ENCODE data around the gene PTPRM. TPM values are rescaled to one million over a fixed set of nuclear protein-coding genes. Genes with fewer than 3 reads are reported as not detected.

The PTPRM gene
- total and polyA plus RNA-seq, 2 of the 4 experiments (the other 2 are of a cell fraction): 28.3 to 51.2 TPM

- H3K4ac ChIP-seq (ENCODE audit: low read depth, low read length): no peak overlapping the region
- H3K27me3 ChIP-seq (ENCODE audit: control insufficient read depth, insufficient read depth, low read length): no peaks in the 10 kb centered on the region
- H2BK120ac ChIP-seq (ENCODE audit: low read depth, low read length): no peak overlapping the region
- H3K4me3 ChIP-seq (ENCODE audit: insufficient read depth, low read depth, low read length): no peak overlapping the region
- no peak overlapping the region for H2AFZ ChIP-seq (replicated peaks; ENCODE audit: low read length, poor library complexity)
- H3K23ac ChIP-seq (ENCODE audit: low read depth, low read length): no peak overlapping the region
- H3K79me1 ChIP-seq (ENCODE audit: low read depth in 1 of 2, low read length in 2 of 2): no peaks in the 10 kb centered on the region
- no peak overlapping the region for H3K56ac ChIP-seq (ENCODE audit: extremely low read depth, insufficient read depth, low read length)
- no peak overlapping the region for H2AK5ac ChIP-seq (ENCODE audit: low read depth, low read length)
- H2BK15ac ChIP-seq (ENCODE audit: low read depth, low read length): no peak overlapping the region
- WGBS, 2 experiments (ENCODE audit: extremely low coverage in 2 of 2, insufficient read length in 1 of 2): no CpG with 5 or more reads among the region's 4 CpGs
- ATAC-seq (ENCODE audit: low read depth): no peak
- H3K27ac ChIP-seq (ENCODE audit: insufficient read depth, low read length): no peak overlapping the region
- H3K14ac ChIP-seq (replicated peaks; ENCODE audit: low read depth, low read length): no peak overlapping the region
- BruUV-seq (replicated peaks): no TSS peak
- intact Hi-C loops (cut with micrococcal nuclease) (no loop called here), dilution Hi-C loops (cut with HindIII; ENCODE audit: low sequenced_read_pairs, unreplicated experiment) (no loop called here), in situ Hi-C loops (cut with MboI; ENCODE audit: low sequenced_read_pairs) (no loop called here)
- H2AK9ac ChIP-seq (replicated peaks; ENCODE audit: low read depth, low read length, poor library complexity): no peak overlapping the region
- H3K9me1 ChIP-seq (ENCODE audit: insufficient read depth, low read length): peaks cover 9% of the 10 kb centered on the region; the same call in 1 of the 2 replicates
- ChIA-PET POLR2A (ENCODE audit: unreplicated experiment) (no interaction called here), CTCF (no interaction called here)
- no peak overlapping the region for H3K18ac ChIP-seq (ENCODE audit: low read depth, low read length)
- no peak overlapping the region for H3K9ac ChIP-seq (ENCODE audit: low read depth, low read length)
- peaks cover 7% of the 10 kb centered on the region for H3K4me1 ChIP-seq (ENCODE audit: control insufficient read depth, insufficient read depth, low read length)
- no peak for DNase-seq
- H2BK5ac ChIP-seq (ENCODE audit: low read depth, low read length, poor library complexity, severe bottlenecking): no peak overlapping the region
- no peaks in the 10 kb centered on the region for H3K36me3 ChIP-seq (ENCODE audit: control insufficient read depth, insufficient read depth, low read length)
- no peak overlapping the region for H4K5ac ChIP-seq (ENCODE audit: low read depth, low read length)
- TF ChIP-seq CEBPB (IDR thresholded peaks at IDR 0.05; ENCODE audit: low read depth, low read length): no peak
- no peak for TF ChIP-seq POLR2A (IDR thresholded peaks at IDR 0.05; ENCODE audit: low read depth, low read length)
- TF ChIP-seq RAD21 (IDR thresholded peaks at IDR 0.05; ENCODE audit: low read length): no peak
- TF ChIP-seq MAZ (IDR thresholded peaks at IDR 0.05; ENCODE audit: borderline replicate concordance, low read depth, low read length): no peak
- no peak for TF ChIP-seq RFX5 (IDR thresholded peaks at IDR 0.05; ENCODE audit: low read depth, low read length)
- TF ChIP-seq SMC3 (IDR thresholded peaks at IDR 0.05; ENCODE audit: low read depth, low read length): no peak
- TF ChIP-seq, protein P1, sequence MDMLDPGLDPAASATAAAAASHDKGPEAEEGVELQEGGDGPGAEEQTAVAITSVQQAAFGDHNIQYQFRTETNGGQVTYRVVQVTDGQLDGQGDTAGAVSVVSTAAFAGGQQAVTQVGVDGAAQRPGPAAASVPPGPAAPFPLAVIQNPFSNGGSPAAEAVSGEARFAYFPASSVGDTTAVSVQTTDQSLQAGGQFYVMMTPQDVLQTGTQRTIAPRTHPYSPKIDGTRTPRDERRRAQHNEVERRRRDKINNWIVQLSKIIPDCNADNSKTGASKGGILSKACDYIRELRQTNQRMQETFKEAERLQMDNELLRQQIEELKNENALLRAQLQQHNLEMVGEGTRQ (IDR thresholded peaks at IDR 0.05; ENCODE audit: low read depth, low read length): no peak
- no peak for TF ChIP-seq NFE2L2 (IDR thresholded peaks at IDR 0.05; ENCODE audit: low read depth, low read length)
- no peak for TF ChIP-seq FOS (IDR thresholded peaks at IDR 0.05; ENCODE audit: low read depth, low read length)
- no peak for TF ChIP-seq RCOR1 (IDR thresholded peaks at IDR 0.05; ENCODE audit: insufficient replicate concordance, low read length)
- TF ChIP-seq MAFK (IDR thresholded peaks at IDR 0.05; ENCODE audit: low read depth, low read length): no peak
- TF ChIP-seq, protein P2, sequence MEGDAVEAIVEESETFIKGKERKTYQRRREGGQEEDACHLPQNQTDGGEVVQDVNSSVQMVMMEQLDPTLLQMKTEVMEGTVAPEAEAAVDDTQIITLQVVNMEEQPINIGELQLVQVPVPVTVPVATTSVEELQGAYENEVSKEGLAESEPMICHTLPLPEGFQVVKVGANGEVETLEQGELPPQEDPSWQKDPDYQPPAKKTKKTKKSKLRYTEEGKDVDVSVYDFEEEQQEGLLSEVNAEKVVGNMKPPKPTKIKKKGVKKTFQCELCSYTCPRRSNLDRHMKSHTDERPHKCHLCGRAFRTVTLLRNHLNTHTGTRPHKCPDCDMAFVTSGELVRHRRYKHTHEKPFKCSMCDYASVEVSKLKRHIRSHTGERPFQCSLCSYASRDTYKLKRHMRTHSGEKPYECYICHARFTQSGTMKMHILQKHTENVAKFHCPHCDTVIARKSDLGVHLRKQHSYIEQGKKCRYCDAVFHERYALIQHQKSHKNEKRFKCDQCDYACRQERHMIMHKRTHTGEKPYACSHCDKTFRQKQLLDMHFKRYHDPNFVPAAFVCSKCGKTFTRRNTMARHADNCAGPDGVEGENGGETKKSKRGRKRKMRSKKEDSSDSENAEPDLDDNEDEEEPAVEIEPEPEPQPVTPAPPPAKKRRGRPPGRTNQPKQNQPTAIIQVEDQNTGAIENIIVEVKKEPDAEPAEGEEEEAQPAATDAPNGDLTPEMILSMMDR (conservative IDR thresholded peaks at IDR 0.05; ENCODE audit: low read depth, low read length): no peak
- no peak for TF ChIP-seq CHD1 (IDR thresholded peaks at IDR 0.05; ENCODE audit: low read depth, low read length)
- TF ChIP-seq, protein P3, sequence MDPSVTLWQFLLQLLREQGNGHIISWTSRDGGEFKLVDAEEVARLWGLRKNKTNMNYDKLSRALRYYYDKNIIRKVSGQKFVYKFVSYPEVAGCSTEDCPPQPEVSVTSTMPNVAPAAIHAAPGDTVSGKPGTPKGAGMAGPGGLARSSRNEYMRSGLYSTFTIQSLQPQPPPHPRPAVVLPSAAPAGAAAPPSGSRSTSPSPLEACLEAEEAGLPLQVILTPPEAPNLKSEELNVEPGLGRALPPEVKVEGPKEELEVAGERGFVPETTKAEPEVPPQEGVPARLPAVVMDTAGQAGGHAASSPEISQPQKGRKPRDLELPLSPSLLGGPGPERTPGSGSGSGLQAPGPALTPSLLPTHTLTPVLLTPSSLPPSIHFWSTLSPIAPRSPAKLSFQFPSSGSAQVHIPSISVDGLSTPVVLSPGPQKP (IDR thresholded peaks at IDR 0.05; ENCODE audit: borderline replicate concordance, low read depth, low read length): no peak
- TF ChIP-seq BHLHE40 (IDR thresholded peaks at IDR 0.05; ENCODE audit: low read depth, low read length): no peak
- no peak for TF ChIP-seq MXI1 (IDR thresholded peaks at IDR 0.05; ENCODE audit: borderline replicate concordance, low read depth, low read length)
- no peak overlapping the region for H2BK20ac ChIP-seq (ENCODE audit: low read depth, low read length)
- no peaks in the 10 kb centered on the region for H4K20me1 ChIP-seq (ENCODE audit: insufficient read depth, low read length)
- no peak overlapping the region for H4K8ac ChIP-seq (ENCODE audit: low read depth in 2 of 2, low read length in 2 of 2)
- H3K4me2 ChIP-seq (ENCODE audit: low read depth, low read length): no peak overlapping the region
- H4K91ac ChIP-seq (ENCODE audit: insufficient read depth, low read depth, low read length): no peak overlapping the region
- H3K9me3 ChIP-seq (ENCODE audit: control insufficient read depth, insufficient read depth, low read length): no peaks in the 10 kb centered on the region
Observed at GRCh38 chr18:8176554-8176953, 609.4 kb downstream of the PTPRM start.
